H9 (cell line): ENCODE data around the gene RPS16. TPM values are rescaled to one million over a fixed set of nuclear protein-coding genes. Genes with fewer than 3 reads are reported as not detected.

Experiments
- DNase-seq: peaks from one replicate; pipeline ENCODE4 v3.0.0-alpha.2; 2017
- H2AFZ ChIP-seq: one replicate; pipeline ENCODE4 v1.6.1; 2013; ENCODE audit warnings: mild to moderate bottlenecking, low read length, control low read depth, moderate library complexity
- H2AK5ac ChIP-seq: 2 replicates; pipeline ENCODE4 v1.6.1; 2013; ENCODE audit warnings: low read length, control low read depth, mixed read lengths; ENCODE audit not compliant: insufficient read length
- H2BK120ac ChIP-seq: one replicate; pipeline ENCODE4 v1.6.1; 2013; ENCODE audit warnings: low read depth, mild to moderate bottlenecking, low read length, control low read depth, inconsistent platforms; ENCODE audit not compliant: poor library complexity, severe bottlenecking
- H2BK12ac ChIP-seq: 2 replicates; pipeline ENCODE4 v1.6.1; 2013; ENCODE audit warnings: low read length, control low read depth, mixed read lengths, low read depth; ENCODE audit not compliant: insufficient read length
- H2BK15ac ChIP-seq: 2 replicates; pipeline ENCODE4 v1.6.1; 2013; ENCODE audit warnings: low read depth, low read length, control low read depth
- H2BK20ac ChIP-seq: one replicate; pipeline ENCODE4 v1.6.1; 2013; ENCODE audit warnings: low read depth, mild to moderate bottlenecking, low read length, control low read depth, inconsistent platforms; ENCODE audit not compliant: poor library complexity, severe bottlenecking
- H2BK5ac ChIP-seq: 2 replicates; pipeline ENCODE4 v1.6.1; 2013; ENCODE audit warnings: low read length, control low read depth, mixed read lengths; ENCODE audit not compliant: insufficient read length
- H3K14ac ChIP-seq: 2 replicates; pipeline ENCODE4 v1.6.1; 2013; ENCODE audit warnings: low read length, control low read depth; ENCODE audit not compliant: insufficient read depth
- H3K18ac ChIP-seq: 2 replicates; pipeline ENCODE4 v1.6.1; 2013; ENCODE audit warnings: low read depth, mild to moderate bottlenecking, mixed read lengths, low read length, control low read depth; ENCODE audit not compliant: insufficient read length
- H3K23ac ChIP-seq: 2 replicates; pipeline ENCODE4 v1.6.1; 2013; ENCODE audit warnings: low read length, control low read depth, mixed read lengths, low read depth; ENCODE audit not compliant: insufficient read length
- H3K23me2 ChIP-seq: 2 replicates; pipeline ENCODE4 v1.6.1; 2013; ENCODE audit warnings: low read depth, mild to moderate bottlenecking, mixed read lengths, low read length, control low read depth; ENCODE audit not compliant: insufficient read length, poor library complexity, severe bottlenecking
- H3K27ac ChIP-seq: 2 replicates; pipeline ENCODE4 v1.5.1; 2013; ENCODE audit warnings: low read length, control low read depth, mixed read lengths, low read depth; ENCODE audit not compliant: insufficient read length
- H3K27me3 ChIP-seq: 2 replicates; pipeline ENCODE4 v1.6.1; 2013; ENCODE audit warnings: low read length, control low read depth, inconsistent platforms; ENCODE audit not compliant: insufficient read depth
- H3K4ac ChIP-seq: 2 replicates; pipeline ENCODE4 v1.6.1; 2013; ENCODE audit warnings: low read depth, mild to moderate bottlenecking, control low read depth, inconsistent platforms, low read length, moderate library complexity
- H3K4me1 ChIP-seq: 2 replicates; pipeline ENCODE4 v1.6.1; 2013; ENCODE audit warnings: low read length, control low read depth, inconsistent platforms; ENCODE audit not compliant: insufficient read depth
- H3K4me2 ChIP-seq: 2 replicates; pipeline ENCODE4 v1.6.1; 2013; ENCODE audit warnings: low read length, control low read depth, mixed read lengths; ENCODE audit not compliant: insufficient read length, insufficient read depth
- H3K56ac ChIP-seq: 2 replicates; pipeline ENCODE4 v1.6.1; 2013; ENCODE audit warnings: low read depth, mild to moderate bottlenecking, mixed read lengths, low read length, control low read depth; ENCODE audit not compliant: insufficient read length
- H3K79me1 ChIP-seq: 2 replicates; pipeline ENCODE4 v1.6.1; 2013; ENCODE audit warnings: low read depth, mild to moderate bottlenecking, moderate library complexity, low read length, control low read depth, inconsistent platforms; ENCODE audit not compliant: insufficient read depth, poor library complexity, severe bottlenecking
- H3K79me2 ChIP-seq: 2 replicates; pipeline ENCODE4 v1.6.1; 2013; ENCODE audit warnings: low read length, control low read depth, inconsistent platforms; ENCODE audit not compliant: insufficient read depth
- H3K9ac ChIP-seq: 2 replicates; pipeline ENCODE4 v1.6.1; 2013; ENCODE audit warnings: low read length, control low read depth, mixed read lengths; ENCODE audit not compliant: insufficient read length; ENCODE audit errors: extremely low read depth
- H3K9me3 ChIP-seq: one replicate; pipeline ENCODE4 v1.6.1; 2013; ENCODE audit warnings: low read depth, low read length, inconsistent platforms; ENCODE audit not compliant: control insufficient read depth
- H3T11ph ChIP-seq: one replicate; pipeline ENCODE4 v1.6.1; 2013; ENCODE audit warnings: mild to moderate bottlenecking, low read length, control low read depth, inconsistent platforms
- H4K20me1 ChIP-seq: one replicate; pipeline ENCODE4 v1.6.1; 2013; ENCODE audit not compliant: control insufficient read depth, insufficient read length, insufficient read depth
- H4K5ac ChIP-seq: 2 replicates; pipeline ENCODE4 v1.6.1; 2013; ENCODE audit warnings: low read depth, mild to moderate bottlenecking, mixed read lengths, low read length, control low read depth; ENCODE audit not compliant: insufficient read length
- H4K8ac ChIP-seq: replicated peaks from 2 replicates; pipeline ENCODE4 v1.6.1; 2013; ENCODE audit warnings: low read length, control low read depth, mixed read lengths, low read depth; ENCODE audit not compliant: insufficient read length
- H4K91ac ChIP-seq: 2 replicates; pipeline ENCODE4 v1.6.1; 2013; ENCODE audit warnings: low read depth, mild to moderate bottlenecking, moderate library complexity, mixed read lengths, low read length, control low read depth; ENCODE audit not compliant: insufficient read length
- H3K27ac Mint-ChIP-seq, 3 experiments: 2 replicates in 2 of 3; 3 replicates in 1 of 3; pipeline ENCODE4 v1.8.0; 2020 to 2021; ENCODE audit warnings: mixed read lengths in 3 of 3, mild to moderate bottlenecking in 1 of 3, moderate library complexity in 1 of 3
- H3K27me3 Mint-ChIP-seq: 2 replicates; pipeline ENCODE4 v1.8.0; 2021; ENCODE audit warnings: low read depth, mild to moderate bottlenecking, moderate library complexity, mixed read lengths
- H3K36me3 Mint-ChIP-seq, 3 experiments: 2 replicates in 2 of 3; 3 replicates in 1 of 3; pipeline ENCODE4 v1.8.0; 2020 to 2021; ENCODE audit warnings: low read depth in 3 of 3, mixed read lengths in 3 of 3; ENCODE audit not compliant: insufficient read depth in 1 of 3
- H3K4me1 Mint-ChIP-seq, 2 experiments: 2 replicates each; pipeline ENCODE4 v1.8.0; 2020; ENCODE audit warnings: mixed read lengths in 2 of 2
- H3K4me3 Mint-ChIP-seq, 2 experiments: 2 replicates in 1 of 2; 3 replicates in 1 of 2; pipeline ENCODE4 v1.8.0; 2020 to 2021; ENCODE audit warnings: mild to moderate bottlenecking in 2 of 2, mixed read lengths in 2 of 2, moderate library complexity in 1 of 2
- H3K9me3 Mint-ChIP-seq, 2 experiments: 2 replicates in 1 of 2; 3 replicates in 1 of 2; pipeline ENCODE4 v1.8.0; 2020; ENCODE audit warnings: mild to moderate bottlenecking in 2 of 2, mixed read lengths in 2 of 2, moderate library complexity in 1 of 2
- CTCF ChIP-seq: fragments of 200-600 bp; sonication (generic); conservative IDR thresholded peaks from 3 replicates; pipeline ENCODE4 v1.8.0; 2021; ENCODE audit warnings: antibody characterized with exemption, mild to moderate bottlenecking
- WGBS: extraction: QIAGEN DNeasy Blood & Tissue Kit; methylation state at CpG from one replicate; pipeline ENCODE4 v1.1.7; 2013; ENCODE audit warnings: missing lambda C conversion rate, low lambda C conversion rate, mixed read lengths; ENCODE audit not compliant: insufficient read length; ENCODE audit errors: extremely low coverage; 5-methylcytosine and 5-hydroxymethylcytosine counted together
- total RNA-seq: library from RNA; stranded (reverse); gene quantifications from 2 replicates; pipeline ENCODE4 v1.2.1, GENCODE V29; 2021

RPS16 gene
- total RNA-seq, 1 experiment from 2014 or later = 2,711 TPM

GRCh38 chr19:39445196-39446111, 9.7 kb upstream of the RPS16 start, which contains the start of gene SUPT5H:
SUPT5H (plus strand) TSS chr19:39445582; CDS start chr19:39445891, 309 bp downstream.
- Histone ChIP-seq H4K20me1 (no peaks in the 10 kb centered on the region), H2AK5ac (no peak within 1 kb of the TSS), H2BK5ac (no peak within 1 kb of the TSS), H3K4me2 (peak within 1 kb of the TSS; percentile 84), H3K18ac (peak within 1 kb of the TSS; percentile 68), H3K9ac (peak within 1 kb of the TSS; percentile 96), H4K8ac (no peak within 1 kb of the TSS), H2BK15ac (no peak within 1 kb of the TSS), H2BK120ac (peak within 1 kb of the TSS; percentile 38), H4K5ac (peak within 1 kb of the TSS; percentile 6), H2BK20ac (no peak within 1 kb of the TSS), H3T11ph (no peak within 1 kb of the TSS), H3K23ac (no peak within 1 kb of the TSS), H3K27me3 (no peaks in the 10 kb centered on the region), H3K4me1 (no peaks in the 10 kb centered on the region), H3K4ac (no peak within 1 kb of the TSS), H3K56ac (no peak within 1 kb of the TSS), H4K91ac (no peak within 1 kb of the TSS), H3K27ac (peak within 1 kb of the TSS; percentile 45), H3K23me2 (peaks cover 5% of the 10 kb centered on the region), H3K79me1 (peaks cover 11% of the 10 kb centered on the region), H3K9me3 (no peaks in the 10 kb centered on the region), H3K79me2 (peaks cover 40% of the 10 kb centered on the region; the same call in 1 of the 2 replicates), H2AFZ (no peak within 1 kb of the TSS), H3K14ac (peak within 1 kb of the TSS; percentile 77; the same call in 1 of the 2 replicates), H2BK12ac (no peak within 1 kb of the TSS)
- DNase-seq = peak; percentile 97
- H3K36me3 Mint-ChIP-seq = peaks cover 7 to 33% (median 29%) of the 10 kb centered on the region in 3 experiments; a peak in 6 of 7 replicates
- H3K27me3 Mint-ChIP-seq = peaks cover 4% of the 10 kb centered on the region; the same call in 1 of the 2 replicates
- no CpG with 5 or more reads among the region's 68 CpGs for WGBS
- peaks cover 10 to 15% of the 10 kb centered on the region in 2 experiments for H3K4me1 Mint-ChIP-seq
- peaks cover 0 to 5% of the 10 kb centered on the region in 2 experiments; a peak in 2 of 5 replicates for H3K9me3 Mint-ChIP-seq
- peak within 1 kb of the TSS; percentile 91 to 99 (median 98) for H3K27ac Mint-ChIP-seq
- peak within 1 kb of the TSS; percentile 84 to 97 for H3K4me3 Mint-ChIP-seq
- TF ChIP-seq CTCF = no peak
